Endothelial cell of umbilical vein (primary cell): ENCODE results near the gene CDR2. TPM values are rescaled to one million over a fixed set of nuclear protein-coding genes. Genes with fewer than 3 reads are reported as not detected.

Source experiments
- BruUV-seq: library from RNA; stranded (reverse); fragments of 400-500 nt; replicated peaks from 2 replicates; lab custom pipeline; 2021; lab: Mats Ljungman, UMichigan
- CTCF ChIA-PET: fragments of 300-600, 350-600 bp; sonication (Branson Sonifier 250); formaldehyde crosslinking; loops from one replicate; lab custom pipeline; 2021; ENCODE audit warnings: antibody characterized with exemption, inconsistent platforms; lab: Charles Lee
- POLR2A ChIA-PET: fragments of 300-600, 350-600 bp; sonication (Branson Sonifier 250); formaldehyde crosslinking; loops from one replicate; lab custom pipeline; 2021; ENCODE audit warnings: antibody characterized with exemption, inconsistent platforms; lab: Charles Lee
- DNase-seq: peaks from one replicate; pipeline ENCODE4 v3.0.0-alpha.2; 2011; ENCODE audit warnings: low read depth, low spot score
- FAIRE-seq: peaks from 2 replicates; lab custom pipeline; 2011; peaks lifted over from hg19 to GRCh38; lab: Jason Lieb, UNC
- H2AFZ ChIP-seq: 2 replicates; pipeline ENCODE4 v1.6.0; 2012; ENCODE audit warnings: low read depth, low read length, control low read depth, inconsistent platforms
- H3K27ac ChIP-seq: 2 replicates; pipeline ENCODE4 v1.5.1; 2011; ENCODE audit warnings: low read depth, mild to moderate bottlenecking, control low read depth, low read length, moderate library complexity; ENCODE audit not compliant: insufficient read depth
- H3K27me3 ChIP-seq, 2 experiments: 2 replicates each; pipeline versions ENCODE4 v1.6.0 to v1.6.1; 2011; ENCODE audit warnings: low read length in 2 of 2, mixed read lengths in 1 of 2; ENCODE audit not compliant: control insufficient read depth in 2 of 2, insufficient read depth in 2 of 2
- H3K36me3 ChIP-seq, 2 experiments: 2 replicates in 1 of 2; 3 replicates in 1 of 2; pipeline ENCODE4 v1.5.1; 2011; ENCODE audit warnings: low read length in 2 of 2, mild to moderate bottlenecking in 1 of 2, moderate library complexity in 1 of 2; ENCODE audit not compliant: control insufficient read depth in 2 of 2, insufficient read depth in 2 of 2; ENCODE audit errors: extremely low read depth in 1 of 2
- H3K4me1 ChIP-seq: 3 replicates; pipeline ENCODE4 v1.5.1; 2011; ENCODE audit warnings: mild to moderate bottlenecking, low read length; ENCODE audit not compliant: control insufficient read depth, insufficient read depth; ENCODE audit errors: extremely low read depth
- H3K4me2 ChIP-seq: 2 replicates; pipeline ENCODE4 v1.6.1; 2011; ENCODE audit warnings: low read length, control low read depth, mixed read lengths; ENCODE audit not compliant: insufficient read depth
- H3K4me3 ChIP-seq, 3 experiments: fragments of 200-600 bp in 1 of 3; sonication (generic), shearing (Covaris generic) in 1 of 3; replicated peaks in 1 of 3; 2 replicates each; pipeline ENCODE4 v1.5.1; 2011 to 2016; ENCODE audit warnings: control low read depth in 3 of 3, low read length in 3 of 3, mild to moderate bottlenecking in 2 of 3, inconsistent platforms in 1 of 3, low read depth in 1 of 3, moderate library complexity in 1 of 3; ENCODE audit not compliant: insufficient read depth in 1 of 3
- H3K79me2 ChIP-seq: 2 replicates; pipeline ENCODE4 v1.6.0; 2012; ENCODE audit warnings: low read length, inconsistent platforms; ENCODE audit not compliant: control insufficient read depth, insufficient read depth
- H3K9ac ChIP-seq: replicated peaks from 2 replicates; pipeline ENCODE3; 2011; ENCODE audit warnings: low read length, control low read depth; ENCODE audit not compliant: insufficient read depth; ENCODE audit errors: extremely low read depth
- H3K9me1 ChIP-seq: replicated peaks from 3 replicates; pipeline ENCODE4 v1.6.0; 2011; ENCODE audit warnings: mild to moderate bottlenecking, low read length; ENCODE audit not compliant: control insufficient read depth, insufficient read depth; ENCODE audit errors: extremely low read depth
- H3K9me3 ChIP-seq: replicated peaks from 2 replicates; pipeline ENCODE4 v1.5.1; 2012; ENCODE audit warnings: low read length, inconsistent platforms; ENCODE audit not compliant: control insufficient read depth, insufficient read depth
- H4K20me1 ChIP-seq: replicated peaks from 2 replicates; pipeline ENCODE3; 2011; ENCODE audit warnings: mild to moderate bottlenecking, low read length; ENCODE audit not compliant: control insufficient read depth, insufficient read depth; ENCODE audit errors: extremely low read depth
- EZH2 ChIP-seq: IDR thresholded peaks from 2 replicates; pipeline ENCODE4 v1.6.1; 2012; ENCODE audit warnings: borderline replicate concordance, low read depth, mild to moderate bottlenecking, moderate library complexity, low read length, inconsistent platforms; ENCODE audit not compliant: severe bottlenecking
- FOS ChIP-seq: IDR thresholded peaks from 2 replicates; pipeline ENCODE4 v1.6.1; 2011; ENCODE audit warnings: mild to moderate bottlenecking, low read length, moderate library complexity, borderline replicate concordance; ENCODE audit not compliant: insufficient read depth
- GATA2 ChIP-seq: IDR thresholded peaks from 2 replicates; pipeline ENCODE4 v1.7.0; 2011; ENCODE audit warnings: low read depth, mild to moderate bottlenecking, moderate library complexity, mixed read lengths, low read length; ENCODE audit not compliant: insufficient read length, insufficient read depth
- JUN ChIP-seq: IDR thresholded peaks from 2 replicates; pipeline ENCODE4 v1.6.1; 2011; ENCODE audit warnings: borderline replicate concordance, low read depth; ENCODE audit not compliant: insufficient read length, insufficient read depth
- MAX ChIP-seq: IDR thresholded peaks from 2 replicates; pipeline ENCODE4 v1.6.1; 2011; ENCODE audit not compliant: insufficient read depth, insufficient read length
- MYC ChIP-seq: IDR thresholded peaks from one replicate; pipeline ENCODE4 v1.6.1; 2011; ENCODE audit warnings: mild to moderate bottlenecking, low read depth, low read length
- POLR2A ChIP-seq: IDR thresholded peaks from 2 replicates; pipeline ENCODE4 v1.6.1; 2012; ENCODE audit warnings: low read depth, mild to moderate bottlenecking, control low read depth, low read length
- POLR2AphosphoS5 ChIP-seq: IDR thresholded peaks from 2 replicates; pipeline ENCODE4 v1.6.1; 2012; ENCODE audit warnings: low read depth, mild to moderate bottlenecking, control low read depth, low read length, moderate library complexity; ENCODE audit not compliant: insufficient read depth
- dilution Hi-C: fragments of 300-500 bp; cut with MboI; formaldehyde crosslinking; loops from one replicate; pipeline ENCODE4 v1.15.0; 2019; ENCODE audit warnings: low sequenced_read_pairs; ENCODE audit not compliant: extremely low pct_ligation_motif_present
- intact Hi-C: fragments of 100-400 bp; cut with micrococcal nuclease; formaldehyde crosslinking; loops from one replicate; pipeline ENCODE4 v1.10.0; 2022
- polyA plus RNA-seq, 4 experiments: library from polyadenylated mRNA; depleted of rRNA in 3 of 4; stranded (reverse) in 3 of 4; unstranded in 1 of 4; fragments of >200 nt; gene quantifications; 2 replicates each; pipeline versions ENCODE4 v1.2.1 to v1.2.3, GENCODE V29; 2011 to 2012; ENCODE audit warnings: missing spikeins in 1 of 4
- total RNA-seq: library from RNA; stranded (reverse); gene quantifications from 2 replicates; pipeline ENCODE4 v1.2.3, GENCODE V29; 2021
- TF ChIP-seq, protein P1 (sequence below), 2 donors: IDR thresholded peaks; 1 replicate in 1 of 2; 2 replicates in 1 of 2; pipeline ENCODE4 v1.5.1; 2011; ENCODE audit warnings: low read length in 2 of 2, mild to moderate bottlenecking in 2 of 2, moderate library complexity in 2 of 2, control low read depth in 1 of 2, inconsistent platforms in 1 of 2, low read depth in 1 of 2; ENCODE audit not compliant: insufficient read depth in 1 of 2; ENCODE audit errors: extremely low read depth in 1 of 2

The CDR2 gene
- total and polyA plus RNA-seq, 2 donors (not counting 3 experiments of a cell fraction or from before 2014, with no cell fraction given): 35.3 to 61.9 TPM

DNA sequence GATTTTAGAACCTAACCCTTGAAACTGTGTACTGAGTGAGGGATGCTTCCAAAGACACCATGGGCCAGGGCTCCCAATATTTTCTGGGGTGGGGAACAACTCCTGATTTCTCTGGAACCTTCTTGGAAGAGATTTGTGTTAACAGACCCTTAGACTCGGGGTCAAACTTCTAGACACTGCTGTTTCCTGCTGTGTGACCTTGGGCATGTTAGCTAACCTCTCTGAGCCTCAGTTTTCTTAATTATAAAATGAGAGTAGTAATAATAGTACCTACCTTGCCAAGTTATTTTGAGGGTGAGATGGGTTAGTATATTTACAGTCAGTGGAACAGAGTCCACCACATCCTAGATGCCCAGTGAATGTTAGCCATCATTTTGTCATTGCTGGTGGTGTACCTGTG is 58.4 kb downstream of the CDR2 start:
- CTCF ChIA-PET: no interaction called here
- Histone ChIP-seq H4K20me1 (no peaks in the 10 kb centered on the region), H3K79me2 (no peaks in the 10 kb centered on the region), H3K9me1 (no peaks in the 10 kb centered on the region), H3K4me3 (no peak overlapping the region), H3K36me3 (peaks cover 6 to 28% of the 10 kb centered on the region in 2 experiments), H3K9ac (no peak overlapping the region), H2AFZ (no peak overlapping the region), H3K27me3 (no peaks in the 10 kb centered on the region), H3K27ac (no peak overlapping the region), H3K4me1 (peaks cover 12% of the 10 kb centered on the region), H3K4me2 (no peak overlapping the region), H3K9me3 (no peaks in the 10 kb centered on the region)
- no peak for TF ChIP-seq FOS
- TF ChIP-seq, protein P1, sequence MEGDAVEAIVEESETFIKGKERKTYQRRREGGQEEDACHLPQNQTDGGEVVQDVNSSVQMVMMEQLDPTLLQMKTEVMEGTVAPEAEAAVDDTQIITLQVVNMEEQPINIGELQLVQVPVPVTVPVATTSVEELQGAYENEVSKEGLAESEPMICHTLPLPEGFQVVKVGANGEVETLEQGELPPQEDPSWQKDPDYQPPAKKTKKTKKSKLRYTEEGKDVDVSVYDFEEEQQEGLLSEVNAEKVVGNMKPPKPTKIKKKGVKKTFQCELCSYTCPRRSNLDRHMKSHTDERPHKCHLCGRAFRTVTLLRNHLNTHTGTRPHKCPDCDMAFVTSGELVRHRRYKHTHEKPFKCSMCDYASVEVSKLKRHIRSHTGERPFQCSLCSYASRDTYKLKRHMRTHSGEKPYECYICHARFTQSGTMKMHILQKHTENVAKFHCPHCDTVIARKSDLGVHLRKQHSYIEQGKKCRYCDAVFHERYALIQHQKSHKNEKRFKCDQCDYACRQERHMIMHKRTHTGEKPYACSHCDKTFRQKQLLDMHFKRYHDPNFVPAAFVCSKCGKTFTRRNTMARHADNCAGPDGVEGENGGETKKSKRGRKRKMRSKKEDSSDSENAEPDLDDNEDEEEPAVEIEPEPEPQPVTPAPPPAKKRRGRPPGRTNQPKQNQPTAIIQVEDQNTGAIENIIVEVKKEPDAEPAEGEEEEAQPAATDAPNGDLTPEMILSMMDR (IDR thresholded peaks at IDR 0.05; ENCODE audit: extremely low read depth in 1 of 2, insufficient read depth in 1 of 2, low read depth in 1 of 2, low read length in 2 of 2): no peak
- no peak for TF ChIP-seq MAX
- TF ChIP-seq POLR2AphosphoS5: no peak
- TF ChIP-seq MYC: no peak
- no peak for TF ChIP-seq JUN
- no peak for TF ChIP-seq POLR2A
- no peak for TF ChIP-seq EZH2
- no peak for TF ChIP-seq GATA2
- intact Hi-C loops: no loop called here
- no peak for DNase-seq
- POLR2A ChIA-PET: no interaction called here
- dilution Hi-C loops: no loop called here
- peak; percentile 43 for FAIRE-seq
- BruUV-seq: no TSS peak
